ENCODE data around the gene ZNF213. TPM values are rescaled to one million over a fixed set of nuclear protein-coding genes. Genes with fewer than 3 reads are reported as not detected.
A peak's percentile ranks its signal among the peaks of the same experiment; 100 is the strongest.
"Not testable (repeated sequence)": the region's sequence is repeated elsewhere in the genome, so short reads cannot be mapped to it uniquely, and the experiment has no call there.

Gene ZNF213
- total RNA-seq, 1 experiment from 2014 or later: 12.3 TPM

- peak overlapping the region; percentile 77 for H3K27ac ChIP-seq (ENCODE audit: low read length)
- H3K27me3 ChIP-seq (ENCODE audit: control insufficient read depth, insufficient read depth, low read length): no peaks in the 10 kb centered on the region
- no TSS peak for BruUV-seq (replicated peaks)
- peak overlapping the region; percentile 1 to 36; a peak in 2 of 4 replicates for H3K4me3 ChIP-seq (ENCODE audit: low read depth in 2 of 2, low read length in 2 of 2)
- ChIA-PET CTCF (no interaction called here), POLR2A (no interaction called here)
- ATAC-seq (no peak), DNase-seq (ENCODE audit: low read depth, low spot score) (no peak)
- no peak for TF ChIP-seq CTCF (IDR thresholded peaks at IDR 0.05)
- no peak for TF ChIP-seq TCF7L2 (IDR thresholded peaks at IDR 0.05; ENCODE audit: low read depth, low read length)
- no peak for TF ChIP-seq SIN3A (IDR thresholded peaks at IDR 0.05; ENCODE audit: borderline replicate concordance, insufficient read depth, low read depth, low read length)
- no peak for TF ChIP-seq REST (IDR thresholded peaks at IDR 0.05; ENCODE audit: insufficient read depth in 1 of 2, low read depth in 2 of 2, low read length in 1 of 2)
- TF ChIP-seq POLR2AphosphoS5 (IDR thresholded peaks at IDR 0.05; ENCODE audit: low read depth, low read length): no peak
- in situ Hi-C loops (cut with HindIII; ENCODE audit: low pct_unique_long_range_greater_than_20kb, low sequenced_read_pairs): no loop called here
- no peaks in the 10 kb centered on the region for H3K36me3 ChIP-seq (ENCODE audit: control insufficient read depth, insufficient read depth, low read length)
- no peaks in the 10 kb centered on the region for H3K9me3 ChIP-seq (ENCODE audit: control insufficient read depth, insufficient read depth, low read depth, low read length)
- peaks cover 13% of the 10 kb centered on the region for H3K4me1 ChIP-seq (ENCODE audit: control insufficient read depth, insufficient read depth, low read length)
- intact Hi-C loops (cut with micrococcal nuclease; ENCODE audit: unreplicated experiment): no loop called here
These were observed 30.4 kb downstream of the ZNF213 start for GRCh38 chr16:3165111-3165822.

GRCh38 chr16:3166505-3166886 lies 31.7 kb downstream of the ZNF213 start:
- TF ChIP-seq CTCF (IDR thresholded peaks at IDR 0.05): no peak
- no peak for TF ChIP-seq REST (IDR thresholded peaks at IDR 0.05; ENCODE audit: insufficient read depth in 1 of 2, low read depth in 2 of 2, low read length in 1 of 2)
- no peak for TF ChIP-seq POLR2AphosphoS5 (IDR thresholded peaks at IDR 0.05; ENCODE audit: low read depth, low read length)
- TF ChIP-seq TCF7L2 (IDR thresholded peaks at IDR 0.05; ENCODE audit: low read depth, low read length): no peak
- TF ChIP-seq SIN3A (IDR thresholded peaks at IDR 0.05; ENCODE audit: borderline replicate concordance, insufficient read depth, low read depth, low read length): no peak
- H3K9me3 ChIP-seq (ENCODE audit: control insufficient read depth, insufficient read depth, low read depth, low read length): no peaks in the 10 kb centered on the region
- H3K27ac ChIP-seq (ENCODE audit: low read length): no peak overlapping the region
- ATAC-seq (no peak), DNase-seq (ENCODE audit: low read depth, low spot score) (no peak)
- ChIA-PET CTCF (interaction anchor here (0.6 to 0.8 kb wide), 2 partner anchors 14 to 402 kb away, joined by 3 read pairs; no protein-coding TSS in a partner anchor), POLR2A (no interaction called here)
- BruUV-seq (replicated peaks): no TSS peak
- H3K36me3 ChIP-seq (ENCODE audit: control insufficient read depth, insufficient read depth, low read length): no peaks in the 10 kb centered on the region
- H3K4me3 ChIP-seq (ENCODE audit: low read depth in 2 of 2, low read length in 2 of 2): no peak overlapping the region
- H3K27me3 ChIP-seq (ENCODE audit: control insufficient read depth, insufficient read depth, low read length): no peaks in the 10 kb centered on the region
- intact Hi-C loops (cut with micrococcal nuclease; ENCODE audit: unreplicated experiment) (no loop called here), in situ Hi-C loops (cut with HindIII; ENCODE audit: low pct_unique_long_range_greater_than_20kb, low sequenced_read_pairs) (no loop called here)
- peaks cover 19% of the 10 kb centered on the region for H3K4me1 ChIP-seq (ENCODE audit: control insufficient read depth, insufficient read depth, low read length)

GRCh38 chr16:3168729-3169128 lies 33.9 kb downstream of the ZNF213 start:
- H3K36me3 ChIP-seq (ENCODE audit: control insufficient read depth, insufficient read depth, low read length); H3K27ac ChIP-seq (ENCODE audit: low read length); POLR2A ChIA-PET; H3K27me3 ChIP-seq (ENCODE audit: control insufficient read depth, insufficient read depth, low read length); DNase-seq (ENCODE audit: low read depth, low spot score); ATAC-seq; H3K4me3 ChIP-seq (ENCODE audit: low read depth in 2 of 2, low read length in 2 of 2); BruUV-seq (replicated peaks); H3K9me3 ChIP-seq (ENCODE audit: control insufficient read depth, insufficient read depth, low read depth, low read length); in situ Hi-C loops (cut with HindIII; ENCODE audit: low pct_unique_long_range_greater_than_20kb, low sequenced_read_pairs); intact Hi-C loops (cut with micrococcal nuclease; ENCODE audit: unreplicated experiment): not testable (repeated sequence)
- CTCF ChIA-PET: interaction anchor here (0.6 kb wide), 1 partner anchor 293 kb away, joined by 8 read pairs; no protein-coding TSS in a partner anchor
- H3K4me1 ChIP-seq (ENCODE audit: control insufficient read depth, insufficient read depth, low read length): peaks cover 24% of the 10 kb centered on the region

Measured in Panc1 (cell line).